GM12892 (cell line): ENCODE results near the gene ANO6.

ENCODE experiments used
- POLR2A ChIP-seq: IDR thresholded peaks from 2 replicates; pipeline ENCODE4 v1.6.1; 2011; ENCODE audit warnings: low read depth, low read length, control low read depth
- POLR2AphosphoS5 ChIP-seq: IDR thresholded peaks from 2 replicates; pipeline ENCODE4 v1.6.1; 2011; ENCODE audit warnings: low read depth, low read length, control low read depth
- TAF1 ChIP-seq: IDR thresholded peaks from 2 replicates; pipeline ENCODE4 v1.6.1; 2011; ENCODE audit warnings: low read depth, mild to moderate bottlenecking, control low read depth, low read length, borderline replicate concordance

DNA sequence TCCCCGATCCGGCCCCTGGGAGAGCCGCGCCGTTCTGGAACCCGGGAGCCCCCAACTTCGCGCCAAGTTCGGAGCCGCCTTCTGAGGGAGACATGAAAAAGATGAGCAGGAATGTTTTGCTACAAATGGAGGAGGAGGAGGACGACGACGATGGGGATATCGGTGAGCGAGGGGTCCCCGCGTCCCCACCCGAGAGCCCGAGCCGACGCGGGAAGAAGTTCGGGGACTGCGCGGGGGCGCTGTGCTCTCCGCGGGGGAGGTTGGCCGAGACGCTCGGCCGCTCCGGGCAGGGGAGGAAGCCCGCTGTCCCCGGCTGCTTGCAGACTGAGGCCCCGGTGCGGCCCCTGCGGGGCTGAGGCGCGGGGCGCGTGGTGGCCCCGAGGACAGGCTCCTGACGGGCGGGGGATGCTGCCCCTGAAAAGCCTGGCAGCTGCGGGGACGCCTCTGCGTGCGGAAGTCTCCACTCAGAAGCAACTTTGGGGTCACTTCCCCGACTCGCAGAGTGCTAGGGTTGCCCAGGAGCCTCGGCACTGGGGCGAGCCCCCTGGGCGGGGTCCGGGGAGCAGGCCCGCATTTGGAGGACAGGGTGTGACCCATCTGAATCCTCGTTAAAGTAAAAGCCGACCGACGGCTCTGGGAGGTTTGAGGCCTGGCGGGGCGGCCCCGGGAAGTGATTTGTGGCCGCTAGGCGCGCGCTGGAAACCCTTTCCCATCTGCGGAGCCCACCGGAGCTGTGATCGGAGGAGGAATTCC, 511 bp downstream of the ANO6 start:
- no peak for TF ChIP-seq POLR2AphosphoS5
- no peak for TF ChIP-seq POLR2A
- TF ChIP-seq TAF1: no peak
